T-helper 17 cell (primary cell): ENCODE measurements around the gene TOMM5. TPM values are rescaled to one million over a fixed set of nuclear protein-coding genes. Genes with fewer than 3 reads are reported as not detected.

Experiments used
- ATAC-seq: fragments of 150-1000 bp; cut with Tn5 transposase; 2 replicates; pipeline ENCODE4 v1.10.0; 2021; ENCODE audit warnings: mild to moderate bottlenecking, moderate library complexity
- DNase-seq, 3 donors: peaks; one replicate each; pipeline versions ENCODE4 v3.0.0 to v3.0.0-alpha.2; 2020 to 2021
- H3K9me3 ChIP-seq: one replicate; pipeline ENCODE4 v1.7.0; 2013; ENCODE audit warnings: low read length, mild to moderate bottlenecking; ENCODE audit not compliant: control insufficient read depth, poor library complexity, severe bottlenecking
- H3K27ac Mint-ChIP-seq: one replicate; pipeline ENCODE4 v1.8.0; 2022; ENCODE audit warnings: mild to moderate bottlenecking, moderate library complexity, mixed read lengths
- H3K27me3 Mint-ChIP-seq: one replicate; pipeline ENCODE4 v1.8.0; 2022; ENCODE audit warnings: mixed read lengths
- H3K36me3 Mint-ChIP-seq: one replicate; pipeline ENCODE4 v1.8.0; 2022; ENCODE audit warnings: low read depth, mixed read lengths
- H3K4me1 Mint-ChIP-seq: one replicate; pipeline ENCODE4 v1.8.0; 2022; ENCODE audit warnings: mild to moderate bottlenecking, mixed read lengths
- H3K4me3 Mint-ChIP-seq: one replicate; pipeline ENCODE4 v1.8.0; 2022; ENCODE audit warnings: mild to moderate bottlenecking, moderate library complexity, mixed read lengths
- total RNA-seq, 4 donors: library from RNA in 2 of 4; stranded (reverse) in 2 of 4; gene quantifications; one replicate each; pipeline ENCODE4 v1.2.3 and lab custom pipeline; 2022 to 2026

TOMM5 gene
- total RNA-seq, 2 donors from 2014 or later = 34.3 to 39.6 TPM

GRCh38 chr9:37547328-37547878 lies 45.0 kb downstream of the TOMM5 start:
- H3K9me3 ChIP-seq = no peaks in the 10 kb centered on the region
- DNase-seq (no peak), ATAC-seq (no peak)
- Mint-ChIP-seq H3K27ac (no peak overlapping the region), H3K36me3 (no peaks in the 10 kb centered on the region), H3K4me3 (no peak overlapping the region), H3K4me1 (peaks cover 12% of the 10 kb centered on the region), H3K27me3 (no peaks in the 10 kb centered on the region)

- Mint-ChIP-seq H3K4me3 (no peak overlapping the region), H3K27me3 (no peaks in the 10 kb centered on the region), H3K36me3 (no peaks in the 10 kb centered on the region), H3K27ac (peak overlapping the region; percentile 51), H3K4me1 (no peaks in the 10 kb centered on the region)
- DNase-seq = no peak
- ATAC-seq = no peak
- H3K9me3 ChIP-seq = no peaks in the 10 kb centered on the region
Measured at GRCh38 chr9:37543468-37543867, 48.9 kb downstream of the TOMM5 start.

DNA sequence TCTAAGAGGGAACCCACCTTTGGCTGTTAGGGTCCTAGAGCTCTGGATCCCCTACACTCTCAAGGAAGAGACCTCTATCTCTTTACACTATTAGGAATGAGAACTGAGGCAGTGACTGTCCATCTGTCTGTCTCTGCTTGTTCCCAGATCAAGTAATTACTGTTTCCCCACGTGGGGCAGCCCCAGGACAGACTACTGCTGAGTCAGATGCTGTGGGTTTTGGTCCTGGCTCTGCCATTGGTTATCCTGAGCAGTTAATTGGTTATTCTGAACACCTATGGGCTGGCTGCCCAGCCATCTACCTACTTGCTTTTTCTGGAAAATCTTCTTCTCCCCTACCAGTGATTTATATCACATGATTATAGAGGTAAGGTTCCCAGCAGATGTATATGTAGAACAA lies 49.5 kb downstream of the TOMM5 start:
- ATAC-seq (no peak), DNase-seq (no peak)
- no peaks in the 10 kb centered on the region for H3K36me3 Mint-ChIP-seq
- H3K4me1 Mint-ChIP-seq = no peaks in the 10 kb centered on the region
- no peaks in the 10 kb centered on the region for H3K27me3 Mint-ChIP-seq
- H3K4me3 Mint-ChIP-seq = no peak overlapping the region
- H3K27ac Mint-ChIP-seq = peak overlapping the region; percentile 51
- H3K9me3 ChIP-seq = no peaks in the 10 kb centered on the region

DNA sequence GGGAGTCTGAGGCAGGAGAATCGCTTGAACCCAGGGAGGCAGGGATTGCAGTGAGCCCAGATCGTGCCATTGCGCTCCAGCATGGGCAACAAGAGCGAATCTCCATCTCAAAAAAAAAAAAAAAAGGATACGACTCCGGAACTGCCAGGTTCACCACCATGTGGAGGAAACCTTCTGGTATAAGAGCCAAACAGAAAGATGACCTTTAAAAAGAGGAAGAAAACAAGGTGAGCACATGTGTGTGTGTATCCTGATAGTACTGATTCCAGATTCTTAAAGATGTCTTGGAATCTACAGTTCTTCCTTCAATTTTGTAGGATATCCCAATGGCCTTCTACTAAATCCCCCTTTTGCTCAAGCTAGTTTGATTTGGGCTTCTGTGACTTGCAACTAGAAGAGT lies 49.9 kb downstream of the TOMM5 start:
- Mint-ChIP-seq H3K4me1 (no peaks in the 10 kb centered on the region), H3K27me3 (no peaks in the 10 kb centered on the region), H3K4me3 (no peak overlapping the region), H3K36me3 (no peaks in the 10 kb centered on the region), H3K27ac (no peak overlapping the region)
- H3K9me3 ChIP-seq = no peaks in the 10 kb centered on the region
- no peak for DNase-seq
- ATAC-seq = no peak

GRCh38 chr9:37541465-37541864 lies 50.9 kb downstream of the TOMM5 start:
- ATAC-seq (no peak), DNase-seq (no peak)
- no peak overlapping the region for H3K27ac Mint-ChIP-seq
- H3K9me3 ChIP-seq = no peaks in the 10 kb centered on the region
- no peaks in the 10 kb centered on the region for H3K36me3 Mint-ChIP-seq
- no peaks in the 10 kb centered on the region for H3K27me3 Mint-ChIP-seq
- H3K4me3 Mint-ChIP-seq = no peak overlapping the region
- no peaks in the 10 kb centered on the region for H3K4me1 Mint-ChIP-seq

DNA sequence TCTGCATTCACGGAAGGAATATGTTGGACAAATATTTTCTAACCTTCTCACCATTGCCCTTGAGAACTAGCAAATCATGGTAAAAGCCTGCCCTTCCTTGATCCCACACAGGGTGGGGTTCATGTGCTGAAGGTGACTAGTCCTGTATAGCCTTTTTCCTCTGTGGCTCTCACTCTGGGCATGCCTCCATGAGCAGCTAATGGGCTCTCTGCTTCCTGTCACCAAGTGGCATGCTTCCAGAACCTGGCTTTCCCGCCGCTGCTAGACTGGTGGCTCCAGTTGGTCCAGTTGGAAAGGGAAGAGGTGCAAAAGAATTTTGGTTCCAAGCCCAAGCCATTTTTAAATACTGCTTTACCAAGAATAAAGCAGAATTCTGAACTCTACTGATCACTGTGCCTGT lies 51.8 kb downstream of the TOMM5 start:
- DNase-seq (no peak), ATAC-seq (no peak)
- Mint-ChIP-seq H3K4me1 (no peaks in the 10 kb centered on the region), H3K27ac (no peak overlapping the region), H3K36me3 (no peaks in the 10 kb centered on the region), H3K4me3 (no peak overlapping the region), H3K27me3 (no peaks in the 10 kb centered on the region)
- H3K9me3 ChIP-seq = no peaks in the 10 kb centered on the region

DNA sequence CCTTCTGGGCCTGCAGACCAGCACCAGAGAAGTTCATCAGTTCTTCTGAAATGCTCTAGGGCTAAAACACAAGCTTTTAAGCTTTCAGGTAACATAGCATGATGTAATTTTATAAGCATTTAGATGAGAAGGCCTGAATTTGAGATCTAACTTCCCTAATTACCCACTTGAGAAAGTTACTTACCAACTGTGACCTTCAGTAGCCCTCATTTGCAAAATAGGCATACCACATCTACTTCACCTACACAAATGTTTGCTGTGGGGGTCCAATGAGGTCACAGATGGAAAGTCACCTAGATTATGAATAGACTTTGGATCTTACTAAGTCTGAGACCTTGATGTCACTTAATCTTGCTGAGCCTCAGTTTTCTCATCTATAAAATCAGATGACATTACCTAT lies 52.8 kb downstream of the TOMM5 start:
- no peak overlapping the region for H3K27ac Mint-ChIP-seq
- H3K36me3 Mint-ChIP-seq = no peaks in the 10 kb centered on the region
- H3K27me3 Mint-ChIP-seq = no peaks in the 10 kb centered on the region
- peaks cover 2% of the 10 kb centered on the region for H3K4me1 Mint-ChIP-seq
- H3K4me3 Mint-ChIP-seq = no peak overlapping the region
- ATAC-seq (no peak), DNase-seq (no peak)
- no peaks in the 10 kb centered on the region for H3K9me3 ChIP-seq

Other genes starting within 250 kb of the TOMM5 start
- gene GRHPR, start 169.9 kb downstream of the TOMM5 start, total RNA-seq = 10 to 100 TPM; 28.9 to 29.5 TPM
- 10 to 100 TPM; 13.9 to 16.5 TPM for gene ZBTB5, start 127.1 kb downstream of the TOMM5 start, total RNA-seq
- gene POLR1E, start 106.6 kb downstream of the TOMM5 start, total RNA-seq = 10 to 100 TPM; 28.6 to 38.3 TPM
- gene FBXO10, start 16.2 kb downstream of the TOMM5 start, total RNA-seq = 1 to 10 TPM; 2.6 to 6.6 TPM
- gene FRMPD1, start 58.4 kb upstream of the TOMM5 start, total RNA-seq = not detected
- gene TRMT10B, start 161.2 kb upstream of the TOMM5 start, total RNA-seq = 10 to 100 TPM; 10.6 to 11.5 TPM
- gene EXOSC3, start 192.5 kb upstream of the TOMM5 start, total RNA-seq = 10 to 100 TPM; 26.2 to 34.6 TPM
- 10 to 100 TPM; 12.1 to 13.0 TPM for gene DCAF10, start 208.2 kb upstream of the TOMM5 start, total RNA-seq